ENCODE measurements around the gene JMJD6. TPM values are rescaled to one million over a fixed set of nuclear protein-coding genes. Genes with fewer than 3 reads are reported as not detected.

Gene JMJD6
- total and polyA plus RNA-seq, 2 experiments from 2014 or later: 19.3 to 44.8 TPM

- Histone ChIP-seq H3K4me3 (no peak overlapping the region), H4K20me1 (ENCODE audit: insufficient read depth, poor library complexity, severe bottlenecking) (no peaks in the 10 kb centered on the region), H3K9me2 (replicated peaks; ENCODE audit: insufficient read depth) (no peaks in the 10 kb centered on the region), H3K27me3 (no peaks in the 10 kb centered on the region), H3K4me1 (ENCODE audit: insufficient read depth) (no peaks in the 10 kb centered on the region), H3K9me3 (ENCODE audit: low read depth) (no peaks in the 10 kb centered on the region), H3K4me2 (no peak overlapping the region), H3K79me2 (no peaks in the 10 kb centered on the region), H2AFZ (no peak overlapping the region), H3K36me3 (replicated peaks; ENCODE audit: insufficient read depth, low read depth) (peaks cover 3% of the 10 kb centered on the region), H3K27ac (no peak overlapping the region)
- WGBS (ENCODE audit: low lambda C conversion rate, missing lambda C conversion rate): 92% methylated on average over 12 of the region's 12 CpGs
- no peak for TF ChIP-seq EZH2phosphoT487 (IDR thresholded peaks at IDR 0.05; ENCODE audit: low read depth, severe bottlenecking, unreplicated experiment)
- TF ChIP-seq EZH2 (IDR thresholded peaks at IDR 0.05; ENCODE audit: borderline replicate concordance): no peak
- TF ChIP-seq, protein P1, sequence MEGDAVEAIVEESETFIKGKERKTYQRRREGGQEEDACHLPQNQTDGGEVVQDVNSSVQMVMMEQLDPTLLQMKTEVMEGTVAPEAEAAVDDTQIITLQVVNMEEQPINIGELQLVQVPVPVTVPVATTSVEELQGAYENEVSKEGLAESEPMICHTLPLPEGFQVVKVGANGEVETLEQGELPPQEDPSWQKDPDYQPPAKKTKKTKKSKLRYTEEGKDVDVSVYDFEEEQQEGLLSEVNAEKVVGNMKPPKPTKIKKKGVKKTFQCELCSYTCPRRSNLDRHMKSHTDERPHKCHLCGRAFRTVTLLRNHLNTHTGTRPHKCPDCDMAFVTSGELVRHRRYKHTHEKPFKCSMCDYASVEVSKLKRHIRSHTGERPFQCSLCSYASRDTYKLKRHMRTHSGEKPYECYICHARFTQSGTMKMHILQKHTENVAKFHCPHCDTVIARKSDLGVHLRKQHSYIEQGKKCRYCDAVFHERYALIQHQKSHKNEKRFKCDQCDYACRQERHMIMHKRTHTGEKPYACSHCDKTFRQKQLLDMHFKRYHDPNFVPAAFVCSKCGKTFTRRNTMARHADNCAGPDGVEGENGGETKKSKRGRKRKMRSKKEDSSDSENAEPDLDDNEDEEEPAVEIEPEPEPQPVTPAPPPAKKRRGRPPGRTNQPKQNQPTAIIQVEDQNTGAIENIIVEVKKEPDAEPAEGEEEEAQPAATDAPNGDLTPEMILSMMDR (IDR thresholded peaks at IDR 0.05; ENCODE audit: poor library complexity): no peak
- no peak for DNase-seq (ENCODE audit: low spot score)
Observed at GRCh38 chr17:76753061-76753961, 26.9 kb upstream of the JMJD6 start.

- Histone ChIP-seq H3K9me3 (ENCODE audit: low read depth) (no peaks in the 10 kb centered on the region), H3K79me2 (no peaks in the 10 kb centered on the region), H3K27ac (no peak overlapping the region), H3K9me2 (replicated peaks; ENCODE audit: insufficient read depth) (no peaks in the 10 kb centered on the region), H3K36me3 (replicated peaks; ENCODE audit: insufficient read depth, low read depth) (no peaks in the 10 kb centered on the region), H4K20me1 (ENCODE audit: insufficient read depth, poor library complexity, severe bottlenecking) (no peaks in the 10 kb centered on the region), H3K4me3 (no peak overlapping the region), H2AFZ (no peak overlapping the region), H3K4me2 (no peak overlapping the region), H3K4me1 (ENCODE audit: insufficient read depth) (no peaks in the 10 kb centered on the region), H3K27me3 (no peaks in the 10 kb centered on the region)
- 97% methylated on average over 4 of the region's 4 CpGs for WGBS (ENCODE audit: low lambda C conversion rate, missing lambda C conversion rate)
- DNase-seq (ENCODE audit: low spot score): no peak
- TF ChIP-seq EZH2 (IDR thresholded peaks at IDR 0.05; ENCODE audit: borderline replicate concordance) (no peak), EZH2phosphoT487 (IDR thresholded peaks at IDR 0.05; ENCODE audit: low read depth, severe bottlenecking, unreplicated experiment) (no peak)
- TF ChIP-seq, protein P1 (IDR thresholded peaks at IDR 0.05; ENCODE audit: poor library complexity): no peak
Observed at GRCh38 chr17:76752006-76752405, 25.6 kb upstream of the JMJD6 start.

GRCh38 chr17:76751416-76751993 is 25.1 kb upstream of the JMJD6 start:
- no peaks in the 10 kb centered on the region for H3K27me3 ChIP-seq
- no peak overlapping the region for H2AFZ ChIP-seq
- WGBS (ENCODE audit: low lambda C conversion rate, missing lambda C conversion rate): 100% methylated on average over 3 of the region's 3 CpGs
- no peaks in the 10 kb centered on the region for H3K9me3 ChIP-seq (ENCODE audit: low read depth)
- H3K4me3 ChIP-seq: no peak overlapping the region
- no peak for DNase-seq (ENCODE audit: low spot score)
- no peaks in the 10 kb centered on the region for H4K20me1 ChIP-seq (ENCODE audit: insufficient read depth, poor library complexity, severe bottlenecking)
- H3K4me1 ChIP-seq (ENCODE audit: insufficient read depth): no peaks in the 10 kb centered on the region
- no peaks in the 10 kb centered on the region for H3K9me2 ChIP-seq (replicated peaks; ENCODE audit: insufficient read depth)
- TF ChIP-seq EZH2 (IDR thresholded peaks at IDR 0.05; ENCODE audit: borderline replicate concordance): no peak
- no peak for TF ChIP-seq EZH2phosphoT487 (IDR thresholded peaks at IDR 0.05; ENCODE audit: low read depth, severe bottlenecking, unreplicated experiment)
- TF ChIP-seq, protein P1 (IDR thresholded peaks at IDR 0.05; ENCODE audit: poor library complexity): no peak
- H3K4me2 ChIP-seq: no peak overlapping the region
- H3K79me2 ChIP-seq: no peaks in the 10 kb centered on the region
- no peaks in the 10 kb centered on the region for H3K36me3 ChIP-seq (replicated peaks; ENCODE audit: insufficient read depth, low read depth)
- H3K27ac ChIP-seq: no peak overlapping the region
